Skin epidermis (tissue), 12 donors: ENCODE data around the gene IQCK.
"Not testable (repeated sequence)": the region's sequence is repeated elsewhere in the genome, so short reads cannot be mapped to it uniquely, and the experiment has no call there.

Experiments used
- H3K27ac ChIP-seq, 21 experiments: fragments of 200-600 bp; sonication (generic) in 11 of 21; one replicate each; pipeline ENCODE4 v1.5.0; 2020; ENCODE audit warnings: mild to moderate bottlenecking in 3 of 21, inconsistent platforms in 2 of 21, moderate library complexity in 2 of 21
- H3K4me3 ChIP-seq, 7 experiments: fragments of 200-600 bp; sonication (generic) in 2 of 7; one replicate each; pipeline ENCODE4 v1.5.0; 2020; ENCODE audit warnings: inconsistent platforms in 2 of 7, mild to moderate bottlenecking in 2 of 7, moderate library complexity in 1 of 7

The IQCK gene

GRCh38 chr16:19717741-19718623 lies at the start of gene IQCK, which contains the start of gene KNOP1:
Gene IQCK (plus strand): TSS chr16:19718271. CDS start chr16:19718307, 36 bp downstream.
Gene KNOP1 (minus strand): TSS chr16:19718227. CDS start chr16:19715035, 3,192 bp downstream.
- peak within 1 kb of the TSS; percentile 65 to 96 (median 89) for H3K4me3 ChIP-seq

GRCh38 chr16:19672378-19672777 lies 45.7 kb upstream of the IQCK start:
- Histone ChIP-seq H3K27ac (no peak overlapping the region), H3K4me3 (no peak overlapping the region)

More at GRCh38 chr16:19717741-19718623, at the start of gene IQCK, which contains the start of gene KNOP1:
- H3K27ac ChIP-seq: peak within 1 kb of the TSS; percentile 60 to 91 (median 80)

- H3K27ac ChIP-seq: no peak overlapping the region
- H3K4me3 ChIP-seq: no peak overlapping the region
Measured at GRCh38 chr16:19674485-19674884, 43.6 kb upstream of the IQCK start.

GRCh38 chr16:19677402-19677801 lies 40.7 kb upstream of the IQCK start:
- Histone ChIP-seq H3K4me3 (no peak overlapping the region), H3K27ac (no peak overlapping the region)

GRCh38 chr16:19678804-19679203 lies 39.3 kb upstream of the IQCK start:
- no peak overlapping the region for H3K27ac ChIP-seq
- H3K4me3 ChIP-seq: no peak overlapping the region

- H3K4me3 ChIP-seq, H3K27ac ChIP-seq: not testable (repeated sequence)
Measured at GRCh38 chr16:19679281-19679680, 38.8 kb upstream of the IQCK start.

- no peak overlapping the region for H3K4me3 ChIP-seq
Measured at GRCh38 chr16:19680881-19681340, 37.2 kb upstream of the IQCK start.

GRCh38 chr16:19681637-19682036 lies 36.4 kb upstream of the IQCK start:
- no peak overlapping the region for H3K4me3 ChIP-seq
- no peak overlapping the region for H3K27ac ChIP-seq

More at GRCh38 chr16:19680881-19681340, 37.2 kb upstream of the IQCK start:
- H3K27ac ChIP-seq: no peak overlapping the region

GRCh38 chr16:19683453-19684236 lies 34.4 kb upstream of the IQCK start:
- no peak overlapping the region for H3K27ac ChIP-seq
- H3K4me3 ChIP-seq: no peak overlapping the region

- Histone ChIP-seq H3K4me3 (no peak overlapping the region), H3K27ac (no peak overlapping the region)
Measured at GRCh38 chr16:19685176-19685575, 32.9 kb upstream of the IQCK start.

GRCh38 chr16:19687279-19687678 lies 30.8 kb upstream of the IQCK start:
- H3K27ac ChIP-seq: no peak overlapping the region
- H3K4me3 ChIP-seq: no peak overlapping the region

- Histone ChIP-seq H3K4me3 (no peak overlapping the region), H3K27ac (peak overlapping the region in 2 of 21 experiments; percentile 20 to 59)
Measured at GRCh38 chr16:19688396-19689024, 29.6 kb upstream of the IQCK start.

- no peak overlapping the region for H3K4me3 ChIP-seq
- peak overlapping the region in 2 of 21 experiments; percentile 11 to 13 for H3K27ac ChIP-seq
Measured at GRCh38 chr16:19689342-19689741, 28.7 kb upstream of the IQCK start.

- H3K27ac ChIP-seq: peak overlapping the region in 12 of 21 experiments; percentile 11 to 73 (median 42)
Measured at GRCh38 chr16:19690196-19690595, 27.9 kb upstream of the IQCK start.

GRCh38 chr16:19691161-19691711 lies 26.8 kb upstream of the IQCK start:
- Histone ChIP-seq H3K4me3 (no peak overlapping the region), H3K27ac (peak overlapping the region in 13 of 21 experiments; percentile 15 to 73 (median 36))

More at GRCh38 chr16:19690196-19690595, 27.9 kb upstream of the IQCK start:
- no peak overlapping the region for H3K4me3 ChIP-seq

GRCh38 chr16:19694989-19695388 lies 23.1 kb upstream of the IQCK start:
- H3K27ac ChIP-seq: peak overlapping the region in 6 of 21 experiments; percentile 24 to 83 (median 52)
- no peak overlapping the region for H3K4me3 ChIP-seq

- H3K27ac ChIP-seq: peak overlapping the region in 20 of 21 experiments; percentile 28 to 84 (median 72)
- H3K4me3 ChIP-seq: no peak overlapping the region
Measured at GRCh38 chr16:19696328-19696727, 21.7 kb upstream of the IQCK start.

GRCh38 chr16:19696961-19697360 lies 21.1 kb upstream of the IQCK start:
- Histone ChIP-seq H3K4me3 (no peak overlapping the region), H3K27ac (peak overlapping the region in 18 of 21 experiments; percentile 31 to 84 (median 72))

- Histone ChIP-seq H3K27ac (peak overlapping the region in 13 of 21 experiments; percentile 3 to 84 (median 65)), H3K4me3 (no peak overlapping the region)
Measured at GRCh38 chr16:19697756-19698318, 20.2 kb upstream of the IQCK start.
